Measurements from ENCODE around the gene LPP.
"Not testable (repeated sequence)": the region's sequence is repeated elsewhere in the genome, so short reads cannot be mapped to it uniquely, and the experiment has no call there.

LPP gene

GRCh38 chr3:188577539-188577938, 423.6 kb downstream of the LPP start:
- no peak for DNase-seq

DNA sequence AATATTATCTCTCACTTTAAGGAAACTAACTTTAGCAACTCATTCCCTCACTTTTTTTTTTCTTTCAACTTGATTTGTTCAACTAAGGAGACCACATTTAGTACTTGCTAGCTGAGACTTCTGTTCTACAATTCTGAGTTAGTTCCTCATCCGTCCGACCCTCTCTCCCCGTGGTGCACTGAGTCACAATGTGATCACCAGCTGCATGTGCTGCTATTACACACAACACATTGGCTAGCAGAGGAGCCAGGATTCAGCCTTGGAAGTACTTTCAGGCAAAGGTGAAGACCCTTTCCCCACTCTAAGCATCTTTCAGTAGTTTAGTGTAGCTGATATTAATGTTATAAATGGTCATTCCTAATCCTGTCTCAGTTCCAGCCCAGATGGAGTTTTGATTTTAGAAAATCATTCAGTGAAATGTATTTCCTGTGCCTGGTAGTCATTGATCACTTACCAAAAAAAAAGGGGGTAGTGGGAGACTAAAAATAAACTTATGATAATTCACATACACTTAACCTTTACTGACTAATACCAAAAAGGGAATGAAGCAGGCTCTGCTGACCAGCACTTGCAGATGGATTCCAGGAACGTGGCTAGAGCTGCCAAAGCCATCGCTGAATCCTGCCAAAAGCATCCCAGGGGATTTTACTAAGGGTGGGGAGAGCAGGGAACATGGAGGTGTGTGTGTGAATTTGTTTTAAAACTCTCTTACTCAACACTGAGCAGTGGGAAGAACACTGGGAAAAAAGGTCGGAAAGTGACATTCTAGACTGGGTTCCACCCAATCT, 424.8 kb downstream of the LPP start:
- no peak for DNase-seq

GRCh38 chr3:188580223-188580622, 426.3 kb downstream of the LPP start:
- DNase-seq: no peak

- DNase-seq: no peak
Measured at GRCh38 chr3:188580659-188581058, 426.7 kb downstream of the LPP start.

DNA sequence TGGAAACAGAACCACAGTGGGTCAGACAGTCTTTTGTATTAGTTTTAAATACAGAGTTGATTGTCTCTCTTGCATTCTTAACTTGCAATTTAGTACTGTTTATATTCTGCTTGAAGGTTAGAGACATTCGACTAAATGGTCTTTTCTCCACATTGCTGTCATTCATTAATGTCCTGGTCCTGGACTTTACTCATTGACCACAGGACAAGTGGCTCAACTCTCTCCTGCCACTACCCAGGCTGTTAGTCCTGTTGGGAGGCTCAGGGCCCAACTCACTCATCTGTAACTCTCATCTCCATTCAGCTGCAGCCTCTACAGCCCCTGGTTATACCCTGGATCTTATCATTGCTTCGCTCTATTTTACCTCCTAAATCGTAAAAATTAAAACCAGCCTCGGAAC, 427.4 kb downstream of the LPP start:
- DNase-seq: no peak

- DNase-seq: no peak
Measured at GRCh38 chr3:188581792-188582191, 427.8 kb downstream of the LPP start.

DNA sequence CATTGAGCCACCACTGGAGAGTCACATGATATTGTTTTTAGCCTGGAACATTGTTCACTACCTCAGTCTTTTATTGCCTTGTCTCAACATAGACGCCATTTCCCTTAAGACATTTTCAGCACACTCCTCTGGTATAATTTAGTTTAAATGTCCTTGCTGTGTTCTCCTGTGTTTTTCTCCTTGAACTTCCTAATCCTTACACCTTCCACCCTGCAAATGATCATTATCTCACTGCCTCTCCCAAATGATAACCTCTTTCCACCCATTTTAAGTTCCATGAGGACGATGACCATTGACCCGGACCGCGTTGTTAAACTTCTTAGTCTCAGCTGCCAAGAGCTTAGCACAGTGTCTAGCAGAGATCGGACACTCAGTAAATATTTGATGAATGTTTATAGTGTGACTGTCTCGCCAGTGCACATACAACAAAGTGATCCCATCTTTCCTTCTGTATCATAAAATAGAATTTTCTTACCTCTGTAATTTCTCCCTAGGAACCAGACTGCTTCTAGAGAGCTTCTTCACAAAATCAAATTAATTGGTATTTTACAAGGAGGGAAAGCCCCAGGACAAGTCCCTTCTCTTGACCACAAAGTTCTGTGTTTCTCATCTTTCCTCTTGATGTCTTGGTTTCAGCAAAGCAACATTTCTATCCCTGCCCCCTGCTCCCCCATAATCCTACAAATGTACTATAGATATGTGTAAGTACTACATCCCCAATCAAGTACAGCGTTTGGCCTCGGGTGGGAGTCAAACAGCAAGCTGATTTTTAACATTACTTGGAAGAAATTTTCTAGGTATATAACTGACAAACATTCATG, 429.6 kb downstream of the LPP start:
- DNase-seq: peak; percentile 32

DNA sequence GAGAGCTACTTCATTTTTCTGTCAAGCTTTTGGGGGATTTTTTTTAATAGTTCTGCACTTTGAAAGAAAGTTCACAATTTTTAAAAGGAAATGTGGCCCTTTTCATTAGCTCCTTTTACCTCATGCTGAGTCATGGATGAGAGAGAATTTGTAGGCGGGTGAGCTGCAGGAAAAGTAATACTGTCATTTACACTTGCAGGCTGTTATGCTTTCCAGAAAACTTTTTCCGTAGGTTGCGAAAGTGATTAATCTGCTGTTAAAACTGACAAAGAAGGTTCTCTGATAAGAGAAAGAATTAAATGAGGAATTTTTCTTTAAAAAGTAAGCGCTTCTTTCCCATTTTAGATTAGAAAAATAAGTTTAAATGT, 430.2 kb downstream of the LPP start:
- DNase-seq: no peak

- DNase-seq: no peak
Measured at GRCh38 chr3:188584958-188585689, 431.2 kb downstream of the LPP start.

DNA sequence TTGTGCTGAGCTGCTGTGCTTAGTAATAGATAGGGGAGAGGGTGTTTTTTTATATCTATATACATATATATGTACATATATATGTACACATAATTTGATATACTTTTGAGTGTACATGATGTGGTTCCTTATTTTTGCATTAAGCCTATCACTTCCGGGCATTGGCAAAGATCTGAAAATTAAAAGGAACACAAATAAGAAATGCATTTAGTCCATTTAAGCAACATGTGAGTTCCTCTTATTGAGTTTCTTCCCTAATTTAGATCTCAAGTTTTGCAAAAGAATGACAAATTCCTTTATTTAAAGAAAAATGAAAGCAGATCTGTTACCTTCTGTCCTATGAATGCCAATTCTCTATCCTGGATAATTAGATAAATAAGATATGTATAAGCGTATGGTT, 435.1 kb downstream of the LPP start:
- DNase-seq: no peak

GRCh38 chr3:188589771-188590170, 435.8 kb downstream of the LPP start:
- DNase-seq: no peak

GRCh38 chr3:188590557-188590956, 436.6 kb downstream of the LPP start:
- DNase-seq: no peak

- no peak for DNase-seq
Measured at GRCh38 chr3:188594139-188594538, 440.2 kb downstream of the LPP start.

- DNase-seq: no peak
Measured at GRCh38 chr3:188595890-188596376, 442.0 kb downstream of the LPP start.

- no peak for DNase-seq
Measured at GRCh38 chr3:188598894-188599293, 444.9 kb downstream of the LPP start.

- DNase-seq: no peak
Measured at GRCh38 chr3:188602111-188602510, 448.2 kb downstream of the LPP start.

DNA sequence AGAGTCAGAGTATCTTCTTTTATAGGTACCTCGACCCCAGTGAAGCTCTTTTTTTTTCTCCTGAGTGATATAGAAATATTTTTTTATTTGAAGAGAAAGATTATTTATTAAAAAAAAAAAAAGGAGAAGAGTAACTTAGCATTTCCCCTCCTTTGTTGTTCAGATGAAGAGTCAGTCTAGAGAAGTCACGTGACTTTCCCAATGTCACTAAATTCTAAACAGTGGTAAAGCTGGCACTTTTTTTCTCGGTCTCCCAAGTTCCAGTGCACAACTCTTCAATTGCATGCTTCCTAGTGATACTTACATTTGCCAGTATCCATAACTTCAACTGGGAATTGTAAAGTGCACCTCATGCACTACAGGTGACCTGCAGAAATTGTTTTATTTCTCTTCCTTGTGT, 448.7 kb downstream of the LPP start:
- no peak for DNase-seq

GRCh38 chr3:188604651-188605050, 450.7 kb downstream of the LPP start:
- no peak for DNase-seq

DNA sequence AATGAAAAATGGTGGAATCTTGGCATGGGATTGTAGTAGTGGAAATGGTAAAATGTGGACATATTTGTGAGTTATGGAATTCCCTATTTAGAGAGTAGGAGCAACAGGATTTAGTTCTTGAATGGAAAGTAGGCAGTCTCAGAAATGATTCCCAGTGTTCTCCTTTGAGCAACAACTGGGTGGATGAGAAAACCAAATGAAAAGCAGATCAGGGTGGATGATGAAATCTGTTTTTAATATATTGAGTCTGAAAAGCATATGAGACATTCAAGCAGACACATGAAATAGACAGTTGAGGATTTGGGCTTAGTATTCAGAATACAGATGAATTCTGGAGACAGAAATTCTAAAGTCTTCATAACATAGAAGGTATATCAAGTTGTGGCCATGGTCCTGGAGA, 451.3 kb downstream of the LPP start:
- no peak for DNase-seq

DNA sequence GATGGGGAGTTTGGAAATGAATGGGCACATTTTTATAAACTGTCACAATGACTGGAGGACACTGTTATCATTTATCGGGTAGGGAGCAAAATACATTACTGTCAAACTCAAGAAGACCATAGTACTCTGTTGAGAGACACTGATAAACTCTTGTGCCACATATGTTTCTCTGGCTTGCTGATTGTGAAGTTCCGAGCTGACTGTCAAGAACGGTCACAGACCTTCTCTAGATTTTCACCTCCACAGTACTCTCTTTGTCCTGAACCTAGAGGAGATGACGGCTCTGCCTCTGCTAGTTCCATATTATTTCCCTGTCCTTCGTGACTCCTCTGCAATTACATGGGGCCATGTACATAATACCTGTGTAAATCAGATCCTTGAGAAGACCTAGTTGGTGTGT, 451.9 kb downstream of the LPP start:
- no peak for DNase-seq

- no peak for DNase-seq
Measured at GRCh38 chr3:188607805-188608315, 453.9 kb downstream of the LPP start.

- no peak for DNase-seq
Measured at GRCh38 chr3:188608401-188608800, 454.4 kb downstream of the LPP start.

DNA sequence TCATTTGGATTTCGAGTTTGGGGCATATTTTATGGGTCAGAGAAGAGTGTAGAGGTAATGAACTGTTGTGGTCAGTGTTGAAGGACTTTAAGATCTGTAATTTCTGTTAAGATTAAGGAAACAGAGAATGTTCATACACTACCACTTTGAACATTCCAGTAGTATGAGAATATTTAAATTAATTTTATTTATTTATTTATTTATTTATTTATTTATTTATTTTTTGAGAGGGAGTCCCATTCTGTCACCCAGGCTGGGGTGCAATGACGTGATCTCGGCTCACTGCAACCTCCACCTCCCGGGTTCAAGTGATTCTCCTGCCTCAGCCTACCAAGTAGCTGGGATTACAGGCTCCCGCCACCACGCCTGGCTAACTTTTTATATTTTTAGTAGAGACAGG, 459.8 kb downstream of the LPP start:
- DNase-seq: not testable (repeated sequence)

All from stimulated activated naive CD4-positive, alpha-beta T cell treated with Interleukin-2 at 50 U/mL for 16 hours (primary cell).